GM12891 (cell line): ENCODE data around the gene NCF4.

Experiments
- DNase-seq: peaks from one replicate; pipeline ENCODE4 v3.0.0; 2011; ENCODE audit warnings: low spot score; ENCODE audit not compliant: insufficient read length
- FAIRE-seq: peaks from 2 replicates; lab custom pipeline; 2011; peaks lifted over from hg19 to GRCh38; lab: Jason Lieb, UNC
- PAX5 ChIP-seq: IDR thresholded peaks from 2 replicates; pipeline ENCODE4 v1.6.1; 2011; ENCODE audit warnings: low read length, moderate library complexity, mild to moderate bottlenecking; ENCODE audit not compliant: insufficient read depth, severe bottlenecking
- POLR2A ChIP-seq: IDR thresholded peaks from 2 replicates; pipeline ENCODE4 v1.6.1; 2011; ENCODE audit warnings: low read depth, low read length, control low read depth
- POLR2AphosphoS5 ChIP-seq: IDR thresholded peaks from 2 replicates; pipeline ENCODE4 v1.6.1; 2011; ENCODE audit warnings: low read depth, low read length, control low read depth
- POU2F2 ChIP-seq: IDR thresholded peaks from 2 replicates; pipeline ENCODE4 v1.6.1; 2011; ENCODE audit warnings: low read depth, mild to moderate bottlenecking, control low read depth, low read length, moderate library complexity
- SPI1 ChIP-seq: IDR thresholded peaks from 2 replicates; pipeline ENCODE4 v1.6.1; 2011; ENCODE audit warnings: low read depth, low read length, control low read depth
- TAF1 ChIP-seq: IDR thresholded peaks from 2 replicates; pipeline ENCODE4 v1.6.1; 2011; ENCODE audit warnings: low read depth, low read length, control low read depth

NCF4 gene

GRCh38 chr22:36853407-36854099, 7.3 kb upstream of the NCF4 start:
- DNase-seq (peak; percentile 70), FAIRE-seq (peak; percentile 76)
- TF ChIP-seq POLR2A (no peak), TAF1 (no peak), SPI1 (no peak), PAX5 (no peak)

DNA sequence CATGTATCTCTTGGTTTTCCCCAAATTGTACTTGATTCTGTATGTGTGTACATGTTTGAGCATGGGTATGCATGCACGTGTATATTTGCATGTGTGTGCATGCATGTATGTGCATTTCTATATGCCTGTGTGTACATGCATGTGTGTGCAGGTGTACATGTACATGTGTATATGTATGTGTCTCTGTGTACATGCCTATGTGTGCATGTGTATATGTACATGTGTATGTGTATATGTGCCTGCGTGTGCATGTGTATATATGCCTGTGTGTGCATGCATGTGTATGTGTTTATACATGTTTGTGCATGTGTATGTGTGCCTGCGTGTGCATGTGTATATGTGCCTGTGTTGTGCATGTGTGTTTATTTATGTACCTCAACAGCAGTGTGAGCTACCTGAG, 5.3 kb upstream of the NCF4 start:
- TF ChIP-seq POLR2AphosphoS5 (no peak), PAX5 (no peak), POU2F2 (no peak), SPI1 (no peak)
- FAIRE-seq: no peak
- DNase-seq: no peak

- FAIRE-seq: peak; percentile 99
- peak; percentile 50 for DNase-seq
- TF ChIP-seq POLR2AphosphoS5 (no peak), TAF1 (no peak), SPI1 (0 out of 2 replicates have a peak, but pooled peaks have one; percentile 28), PAX5 (peak; percentile 54), POU2F2 (0 out of 2 replicates have a peak, but pooled peaks have one; percentile 57), POLR2A (no peak)
Measured at GRCh38 chr22:36856121-36856791, 4.5 kb upstream of the NCF4 start.

DNA sequence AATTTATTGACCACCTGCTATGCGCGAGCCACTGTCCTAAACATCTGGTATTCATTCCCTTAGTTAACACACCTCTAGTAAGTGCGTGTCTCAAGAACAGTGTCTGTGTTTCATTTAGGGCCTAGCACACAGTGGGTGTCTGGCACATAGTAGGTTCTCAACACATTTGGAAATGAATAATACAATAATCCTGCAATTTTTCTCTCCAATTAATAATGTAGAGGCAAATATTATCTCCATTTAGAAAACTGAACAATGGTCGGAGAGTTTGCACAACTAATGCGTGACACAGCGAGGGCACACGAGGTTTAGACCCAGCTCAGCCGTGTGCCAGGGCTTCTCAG, 4.0 kb upstream of the NCF4 start:
- FAIRE-seq (no peak), DNase-seq (no peak)
- TF ChIP-seq POLR2A (no peak), POU2F2 (no peak), SPI1 (no peak), TAF1 (no peak), PAX5 (no peak), POLR2AphosphoS5 (no peak)

DNA sequence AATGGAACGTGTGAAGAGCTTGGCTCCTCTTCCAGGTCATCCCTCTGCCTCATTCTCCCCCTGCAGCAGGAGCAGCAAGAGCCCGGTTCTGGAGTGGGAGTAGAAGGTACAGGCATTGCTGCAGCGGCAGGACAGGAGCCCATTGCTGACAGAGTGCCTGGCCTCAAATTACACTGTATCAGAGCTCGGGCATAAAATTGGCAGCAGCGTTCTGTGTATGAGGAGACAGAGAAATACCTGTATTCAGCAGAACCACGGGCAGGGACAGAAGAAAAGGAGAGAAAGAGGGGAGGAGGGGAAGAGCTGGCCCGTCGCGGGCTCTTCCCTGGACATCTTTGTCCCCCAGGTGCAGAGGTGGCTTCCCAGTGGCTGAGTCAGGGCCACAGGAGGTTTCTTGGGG, 2.6 kb upstream of the NCF4 start:
- DNase-seq: no peak
- FAIRE-seq: no peak

GRCh38 chr22:36858966-36859365, 1.8 kb upstream of the NCF4 start:
- peak; percentile 67 for FAIRE-seq

More for the DNA sequence above, 2.6 kb upstream of the NCF4 start:
- TF ChIP-seq TAF1 (no peak), SPI1 (no peak), POU2F2 (no peak)

DNA sequence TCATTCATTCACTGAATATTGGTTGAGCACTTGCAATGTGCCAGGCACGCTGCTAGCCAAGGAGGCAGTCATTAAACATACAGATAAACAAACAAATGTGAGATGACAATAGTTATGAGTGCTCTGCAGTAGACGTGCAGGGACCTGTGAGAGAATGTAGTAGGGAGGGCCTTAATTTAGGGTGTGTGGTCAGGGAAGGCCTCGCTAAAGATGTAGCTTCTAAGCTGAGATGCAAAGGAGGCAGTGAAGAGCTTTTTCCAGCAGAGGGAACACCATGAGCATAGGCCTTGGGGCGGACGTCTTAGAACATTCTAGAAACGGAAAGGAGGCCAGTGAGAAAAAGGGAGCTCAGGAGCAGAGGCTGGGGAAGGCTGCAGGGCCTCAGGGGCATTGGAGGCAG, 789 bp upstream of the NCF4 start:
- TF ChIP-seq TAF1: no peak
- no peak for TF ChIP-seq SPI1
- TF ChIP-seq POU2F2: no peak
- TF ChIP-seq POLR2A: no peak
- no peak for TF ChIP-seq POLR2AphosphoS5
- TF ChIP-seq PAX5: no peak
- FAIRE-seq (peak; percentile 77), DNase-seq (no peak)

More at GRCh38 chr22:36858966-36859365, 1.8 kb upstream of the NCF4 start:
- TF ChIP-seq POLR2A: no peak
- no peak for TF ChIP-seq PAX5
- no peak for TF ChIP-seq POU2F2
- TF ChIP-seq POLR2AphosphoS5: no peak
- TF ChIP-seq TAF1: no peak
- TF ChIP-seq SPI1: no peak
- no peak for DNase-seq

- DNase-seq (no peak), FAIRE-seq (no peak)
- TF ChIP-seq POU2F2 (no peak), POLR2AphosphoS5 (no peak), SPI1 (no peak), PAX5 (no peak), TAF1 (no peak), POLR2A (no peak)
Measured at GRCh38 chr22:36860438-36860820, 377 bp upstream of the NCF4 start.

- FAIRE-seq: peak; percentile 89
- no peak for TF ChIP-seq TAF1
- TF ChIP-seq SPI1: peak; percentile 77
- no peak for TF ChIP-seq POLR2AphosphoS5
- no peak for TF ChIP-seq PAX5
- DNase-seq: peak; percentile 57
Measured at GRCh38 chr22:36862251-36863242, 1.7 kb downstream of the NCF4 start.
